A549 treated with dexamethasone at 1 μM for 4 hours (cell line): Measurements from ENCODE around the gene PROCR. TPM values are rescaled to one million over a fixed set of nuclear protein-coding genes. Genes with fewer than 3 reads are reported as not detected.

ENCODE experiments used
- total RNA-seq: library from RNA; stranded (reverse); fragments of 200-300 nt; extraction: Qiagen RNA extraction; gene quantifications from 5 replicates; pipeline ENCODE4 v1.2.3, GENCODE V29; 2022

PROCR gene
- total RNA-seq, result 121 to 148 TPM (median 145 TPM) in 5 replicates

DNA sequence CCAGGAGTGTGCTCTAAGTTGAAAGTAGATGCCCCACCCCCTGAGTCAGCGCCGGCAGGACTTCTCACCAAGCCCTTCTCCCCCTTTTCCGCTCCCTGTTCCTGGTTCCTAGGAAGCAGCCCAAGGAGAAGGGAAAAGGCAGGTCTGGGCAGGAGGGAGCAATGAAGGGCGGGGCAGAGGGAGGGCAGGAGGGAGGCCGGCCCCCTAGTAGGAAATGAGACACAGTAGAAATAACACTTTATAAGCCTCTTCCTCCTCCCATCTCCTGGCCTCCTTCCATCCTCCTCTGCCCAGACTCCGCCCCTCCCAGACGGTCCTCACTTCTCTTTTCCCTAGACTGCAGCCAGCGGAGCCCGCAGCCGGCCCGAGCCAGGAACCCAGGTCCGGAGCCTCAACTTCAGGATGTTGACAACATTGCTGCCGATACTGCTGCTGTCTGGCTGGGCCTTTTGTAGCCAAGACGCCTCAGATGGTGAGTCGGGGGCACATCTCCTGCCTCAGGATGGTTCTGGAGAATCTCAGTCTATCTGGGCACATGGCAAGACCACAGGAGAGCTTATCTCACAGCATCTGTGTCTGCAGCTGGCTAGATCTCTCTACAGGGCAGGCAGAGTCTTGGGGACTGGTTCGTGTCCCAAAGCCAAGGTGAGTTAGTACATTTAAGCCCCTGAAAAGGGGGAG, at the start of gene PROCR:
TSS of gene PROCR (plus strand) at position 320 of the 681 bp plus-strand sequence. CDS start at position 403, 83 bp downstream.

DNA sequence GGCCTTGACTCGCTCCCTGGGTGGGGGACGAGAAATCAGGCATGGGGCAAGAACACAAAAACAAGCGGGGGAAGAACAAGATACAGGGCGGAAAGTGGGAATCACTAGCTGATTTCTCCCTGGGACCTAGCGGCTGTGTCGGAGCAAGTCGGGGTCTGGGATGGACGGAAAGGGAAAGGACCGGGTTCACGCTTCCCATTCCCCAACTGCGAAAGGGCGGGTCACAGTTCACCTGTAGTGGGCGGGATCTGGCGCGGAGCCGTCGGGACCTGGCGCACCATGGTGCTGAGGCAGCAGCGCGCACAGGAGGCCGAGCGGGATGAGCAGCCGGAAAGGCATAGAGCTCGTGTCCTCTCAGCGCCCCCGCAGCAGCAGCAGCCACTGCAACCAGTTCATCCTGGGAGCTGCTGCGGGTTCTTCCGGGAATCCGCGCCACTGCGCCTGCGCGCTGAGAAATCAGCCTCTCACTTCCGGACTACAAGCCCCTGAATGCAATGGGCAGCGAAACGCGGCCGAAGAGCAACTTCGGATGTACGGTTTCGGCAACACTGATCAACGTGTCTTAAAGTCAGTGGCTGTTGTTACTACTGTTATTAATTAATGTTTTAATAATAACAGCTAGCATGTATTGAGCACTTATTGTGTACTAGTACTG, 24.8 kb upstream of the PROCR start, which contains the start of gene EDEM2:
TSS of gene EDEM2 (minus strand) at position 417 of the 655 bp plus-strand sequence. CDS start at position 339, 78 bp downstream.

DNA sequence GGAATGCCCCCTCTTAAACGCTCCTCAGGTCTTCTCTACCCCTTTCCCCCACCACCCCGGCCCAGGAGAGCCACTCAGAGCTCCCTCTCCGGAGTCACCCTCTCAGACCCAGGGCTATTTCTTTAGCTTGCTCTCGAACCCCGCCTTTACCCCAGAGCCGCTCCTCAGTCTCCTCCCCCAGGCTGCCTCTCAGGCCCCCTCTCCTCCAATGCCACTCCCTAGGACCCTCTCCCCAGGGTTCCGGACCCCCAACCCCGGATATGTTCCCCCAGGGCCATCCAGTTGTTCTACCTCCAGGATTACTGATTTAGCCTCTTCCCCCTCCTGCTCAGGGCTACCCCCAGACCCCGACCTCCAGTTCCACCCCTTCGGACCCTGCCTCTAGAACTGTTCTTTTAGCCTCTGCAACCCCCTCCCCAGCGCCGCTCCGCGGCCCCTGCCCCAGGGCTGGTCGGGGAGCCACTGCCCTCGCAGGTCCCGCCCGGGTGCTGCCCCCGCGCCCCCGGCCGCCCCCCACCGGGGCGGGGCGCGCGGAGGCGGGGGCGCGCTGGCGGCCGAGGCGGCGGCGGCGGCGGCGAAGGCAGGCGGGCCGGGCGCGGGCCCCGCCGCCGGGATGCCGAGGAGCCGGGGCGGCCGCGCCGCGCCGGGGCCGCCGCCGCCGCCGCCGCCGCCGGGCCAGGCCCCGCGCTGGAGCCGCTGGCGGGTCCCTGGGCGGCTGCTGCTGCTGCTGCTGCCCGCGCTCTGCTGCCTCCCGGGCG, 54.4 kb downstream of the PROCR start, which contains the start of gene MMP24:
TSS of gene MMP24 (plus strand) at position 565 of the 758 bp plus-strand sequence. CDS start at position 614, 49 bp downstream.

Other genes starting within 250 kb of the PROCR start
- 53.7 to 54.9 TPM (median 54.2 TPM) in 5 replicates for gene GSS, start 216.3 kb upstream of the PROCR start, total RNA-seq
- 0.03 to 0.18 TPM (median 0.16 TPM) in 5 replicates for gene MYH7B, start 216.2 kb upstream of the PROCR start, total RNA-seq
- gene TRPC4AP, start 79.3 kb upstream of the PROCR start, total RNA-seq, result 50.4 to 66.0 TPM (median 61.1 TPM) in 5 replicates
- gene EDEM2, start 24.7 kb upstream of the PROCR start, total RNA-seq, result 50.1 to 59.6 TPM (median 58.6 TPM) in 5 replicates
- gene MMP24, start 54.6 kb downstream of the PROCR start, total RNA-seq, result 23.4 to 37.2 TPM (median 35.6 TPM) in 5 replicates
- 65.9 to 100 TPM (median 88.9 TPM) in 5 replicates for gene MMP24OS, start 106.0 kb downstream of the PROCR start, total RNA-seq
- 392 to 434 TPM (median 413 TPM) in 5 replicates for gene EIF6, start 112.7 kb downstream of the PROCR start, total RNA-seq
- 0.07 to 0.13 TPM (median 0.11 TPM) in 5 replicates for gene FAM83C, start 120.4 kb downstream of the PROCR start, total RNA-seq
- gene UQCC1, start 239.9 kb downstream of the PROCR start, total RNA-seq, result 28.1 to 31.5 TPM (median 30.2 TPM) in 5 replicates